ENCODE data around the gene THUMPD2. TPM values are rescaled to one million over a fixed set of nuclear protein-coding genes. Genes with fewer than 3 reads are reported as not detected.

The THUMPD2 gene
- total and polyA plus RNA-seq, 7 donors: 4.2 to 15.5 (median 9.0) TPM

GRCh38 chr2:39689272-39689841 is 89.7 kb downstream of the THUMPD2 start:
- Histone ChIP-seq H3K4me1 (no peaks in the 10 kb centered on the region), H3K4me3 (no peak overlapping the region), H3K9me3 (peaks cover 0 to 3% (median 0%) of the 10 kb centered on the region in 4 donors), H3K27ac (no peak overlapping the region), H3K36me3 (no peaks in the 10 kb centered on the region), H3K27me3 (no peaks in the 10 kb centered on the region)
- intact Hi-C loops (cut with DNase I): no loop called here
- DNase-seq: no peak
- WGBS, 2 donors: 82 to 87% methylated on average over 1 of the region's 1 CpG
- TF ChIP-seq POLR2AphosphoS5 (IDR thresholded peaks at IDR 0.05): no peak
- TF ChIP-seq, protein P1, sequence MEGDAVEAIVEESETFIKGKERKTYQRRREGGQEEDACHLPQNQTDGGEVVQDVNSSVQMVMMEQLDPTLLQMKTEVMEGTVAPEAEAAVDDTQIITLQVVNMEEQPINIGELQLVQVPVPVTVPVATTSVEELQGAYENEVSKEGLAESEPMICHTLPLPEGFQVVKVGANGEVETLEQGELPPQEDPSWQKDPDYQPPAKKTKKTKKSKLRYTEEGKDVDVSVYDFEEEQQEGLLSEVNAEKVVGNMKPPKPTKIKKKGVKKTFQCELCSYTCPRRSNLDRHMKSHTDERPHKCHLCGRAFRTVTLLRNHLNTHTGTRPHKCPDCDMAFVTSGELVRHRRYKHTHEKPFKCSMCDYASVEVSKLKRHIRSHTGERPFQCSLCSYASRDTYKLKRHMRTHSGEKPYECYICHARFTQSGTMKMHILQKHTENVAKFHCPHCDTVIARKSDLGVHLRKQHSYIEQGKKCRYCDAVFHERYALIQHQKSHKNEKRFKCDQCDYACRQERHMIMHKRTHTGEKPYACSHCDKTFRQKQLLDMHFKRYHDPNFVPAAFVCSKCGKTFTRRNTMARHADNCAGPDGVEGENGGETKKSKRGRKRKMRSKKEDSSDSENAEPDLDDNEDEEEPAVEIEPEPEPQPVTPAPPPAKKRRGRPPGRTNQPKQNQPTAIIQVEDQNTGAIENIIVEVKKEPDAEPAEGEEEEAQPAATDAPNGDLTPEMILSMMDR (IDR thresholded peaks at IDR 0.05): no peak
- no peak for TF ChIP-seq EP300 (IDR thresholded peaks at IDR 0.05)
- TF ChIP-seq POLR2A (IDR thresholded peaks at IDR 0.05): no peak

DNA sequence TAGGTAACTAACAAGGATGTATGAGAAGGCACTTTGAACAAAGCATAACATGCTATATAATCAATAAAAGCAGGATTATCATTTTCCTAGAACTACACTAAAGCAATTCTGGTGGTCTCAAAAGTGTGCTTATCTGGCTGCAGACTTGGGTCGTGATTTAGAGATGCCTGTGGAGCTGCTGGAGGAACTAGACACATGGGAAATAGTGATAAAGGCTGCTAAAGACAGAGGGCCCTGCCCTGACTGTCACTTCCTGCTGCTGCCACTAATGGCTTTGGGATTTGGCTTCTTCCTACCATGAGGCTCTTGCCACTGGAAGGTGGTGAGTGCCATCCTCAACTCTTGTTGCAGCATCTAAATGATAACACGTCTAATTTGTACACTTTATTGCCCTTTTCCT is 90.9 kb downstream of the THUMPD2 start:
- no peak overlapping the region for H3K27ac ChIP-seq
- H3K27me3 ChIP-seq: no peaks in the 10 kb centered on the region
- intact Hi-C loops (cut with DNase I): no loop called here
- H3K9me3 ChIP-seq: peaks cover 0 to 3% (median 0%) of the 10 kb centered on the region in 4 donors
- no peaks in the 10 kb centered on the region for H3K36me3 ChIP-seq
- H3K4me3 ChIP-seq: no peak overlapping the region
- no peak for DNase-seq
- H3K4me1 ChIP-seq: no peaks in the 10 kb centered on the region
- TF ChIP-seq, protein P1 (IDR thresholded peaks at IDR 0.05): no peak
- TF ChIP-seq EP300 (IDR thresholded peaks at IDR 0.05): no peak
- no peak for TF ChIP-seq POLR2A (IDR thresholded peaks at IDR 0.05)
- WGBS, 2 donors: 43 to 54% methylated on average over 2 of the region's 2 CpGs

DNA sequence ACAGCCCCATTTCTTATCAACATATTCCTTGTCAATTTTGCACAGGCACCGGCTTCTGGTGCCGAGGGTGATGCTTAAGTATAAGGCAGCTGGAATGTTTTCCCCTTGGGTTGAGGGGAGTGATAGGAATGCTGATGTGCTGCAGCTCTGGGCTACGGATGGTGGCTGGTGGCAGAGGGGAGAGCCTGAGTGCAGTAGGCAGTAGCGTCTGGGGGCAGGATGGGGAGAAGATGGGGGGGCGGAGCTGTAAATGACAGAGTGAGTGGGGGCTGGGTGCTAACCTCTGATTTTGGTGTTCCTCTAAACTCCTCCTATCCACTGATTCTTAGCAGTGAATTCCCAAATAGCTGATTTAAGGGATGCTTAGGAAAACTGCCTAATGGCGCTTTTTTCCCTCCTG is 92.6 kb downstream of the THUMPD2 start:
- H3K36me3 ChIP-seq: no peaks in the 10 kb centered on the region
- no peak overlapping the region for H3K4me3 ChIP-seq
- H3K4me1 ChIP-seq: no peaks in the 10 kb centered on the region
- no peak for DNase-seq
- no peak overlapping the region for H3K27ac ChIP-seq
- intact Hi-C loops (cut with DNase I): no loop called here
- H3K9me3 ChIP-seq: peaks cover 0 to 3% (median 0%) of the 10 kb centered on the region in 4 donors
- WGBS, 2 donors: 89 to 91% methylated on average over 6 of the region's 6 CpGs
- TF ChIP-seq POLR2AphosphoS5 (IDR thresholded peaks at IDR 0.05): no peak
- TF ChIP-seq, protein P1 (IDR thresholded peaks at IDR 0.05): no peak
- no peak for TF ChIP-seq EP300 (IDR thresholded peaks at IDR 0.05)
- H3K27me3 ChIP-seq: no peaks in the 10 kb centered on the region

Other genes starting within 250 kb of the THUMPD2 start
- 1 to 10 TPM; 1.1 to 6.1 (median 3.2) TPM for gene TMEM178A, start 113.3 kb downstream of the THUMPD2 start, total RNA-seq
- under 1 TPM in 2 of 3 donors, not detected in 1; 0.60 to 0.64 TPM for gene TMEM178A, start 113.3 kb downstream of the THUMPD2 start, polyA plus RNA-seq

Measured in sigmoid colon (tissue), 7 donors.